Stomach (tissue), 4 donors: Measurements from ENCODE around the gene PAX2.

ENCODE experiments used
- POLR2AphosphoS5 ChIP-seq, 3 donors: sonication (generic); formaldehyde crosslinking; IDR thresholded peaks; one replicate each; pipeline ENCODE4 v1.6.1; 2016; ENCODE audit warnings: antibody characterized with exemption in 3 of 3
- TF ChIP-seq, protein P1 (sequence below), 7 experiments: fragments of 450-650 bp in 4 of 7; fragments of 200-600 bp in 3 of 7; sonication (generic) in 3 of 7; IDR thresholded peaks; one replicate each; pipeline ENCODE4 v1.5.1; 2016 to 2019; ENCODE audit warnings: antibody characterized with exemption in 7 of 7, control low read depth in 2 of 7, mild to moderate bottlenecking in 1 of 7

DNA sequence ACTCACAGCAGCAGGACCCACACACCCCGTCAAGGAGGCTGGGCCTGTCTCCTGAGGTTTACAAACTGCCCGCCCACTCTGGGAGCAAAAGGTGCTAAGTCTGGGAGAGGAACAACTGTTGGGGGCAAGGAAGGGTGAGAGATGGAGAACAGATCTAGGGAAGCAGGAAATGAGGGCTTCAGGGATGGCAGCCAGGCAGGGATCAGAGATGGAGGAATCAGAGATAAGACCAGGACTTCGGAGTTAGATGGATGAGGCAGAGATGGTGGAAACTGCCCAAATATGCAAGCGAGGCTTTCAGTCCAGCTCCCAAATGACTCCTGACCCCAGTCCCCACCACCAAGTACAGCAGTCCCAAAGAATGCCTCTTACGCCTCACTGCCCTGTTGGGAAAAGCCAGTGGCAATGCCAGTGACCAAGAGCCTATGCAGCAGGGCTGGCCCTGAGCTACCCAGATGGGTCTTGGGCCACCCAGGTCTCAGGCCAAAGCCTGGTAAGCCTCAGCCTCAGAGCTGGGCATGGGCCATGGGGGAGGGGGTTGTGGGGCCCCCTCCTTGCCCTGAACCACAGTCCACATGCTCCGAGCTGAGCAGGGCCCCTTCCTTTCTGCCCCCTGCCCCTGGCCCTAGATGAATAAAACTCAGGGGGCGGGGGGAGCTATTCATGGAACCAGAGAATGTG lies 127.9 kb downstream of the PAX2 start:
- TF ChIP-seq, protein P1, sequence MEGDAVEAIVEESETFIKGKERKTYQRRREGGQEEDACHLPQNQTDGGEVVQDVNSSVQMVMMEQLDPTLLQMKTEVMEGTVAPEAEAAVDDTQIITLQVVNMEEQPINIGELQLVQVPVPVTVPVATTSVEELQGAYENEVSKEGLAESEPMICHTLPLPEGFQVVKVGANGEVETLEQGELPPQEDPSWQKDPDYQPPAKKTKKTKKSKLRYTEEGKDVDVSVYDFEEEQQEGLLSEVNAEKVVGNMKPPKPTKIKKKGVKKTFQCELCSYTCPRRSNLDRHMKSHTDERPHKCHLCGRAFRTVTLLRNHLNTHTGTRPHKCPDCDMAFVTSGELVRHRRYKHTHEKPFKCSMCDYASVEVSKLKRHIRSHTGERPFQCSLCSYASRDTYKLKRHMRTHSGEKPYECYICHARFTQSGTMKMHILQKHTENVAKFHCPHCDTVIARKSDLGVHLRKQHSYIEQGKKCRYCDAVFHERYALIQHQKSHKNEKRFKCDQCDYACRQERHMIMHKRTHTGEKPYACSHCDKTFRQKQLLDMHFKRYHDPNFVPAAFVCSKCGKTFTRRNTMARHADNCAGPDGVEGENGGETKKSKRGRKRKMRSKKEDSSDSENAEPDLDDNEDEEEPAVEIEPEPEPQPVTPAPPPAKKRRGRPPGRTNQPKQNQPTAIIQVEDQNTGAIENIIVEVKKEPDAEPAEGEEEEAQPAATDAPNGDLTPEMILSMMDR (IDR thresholded peaks at IDR 0.05) = no peak
- no peak for TF ChIP-seq POLR2AphosphoS5 (IDR thresholded peaks at IDR 0.05)
